PFSK-1 (cell line): ENCODE results near the gene ARFGAP1.

ENCODE experiments used
- POLR2AphosphoS5 ChIP-seq: IDR thresholded peaks from 2 replicates; pipeline ENCODE4 v1.6.1; 2012; ENCODE audit warnings: low read depth, mild to moderate bottlenecking, control low read depth, low read length, moderate library complexity
- SIN3A ChIP-seq: IDR thresholded peaks from 2 replicates; pipeline ENCODE4 v1.6.1; 2012; ENCODE audit warnings: mild to moderate bottlenecking, low read length, moderate library complexity, borderline replicate concordance; ENCODE audit not compliant: insufficient read depth
- TAF1 ChIP-seq: IDR thresholded peaks from 2 replicates; pipeline ENCODE4 v1.6.1; 2012; ENCODE audit warnings: low read length, control low read depth, borderline replicate concordance; ENCODE audit not compliant: insufficient read depth
- TF ChIP-seq, protein P1 (sequence below), 2 experiments: IDR thresholded peaks; 2 replicates each; pipeline versions ENCODE4 v1.6.1 to v1.8.0; 2011 to 2012; ENCODE audit warnings: low read depth in 2 of 2, low read length in 2 of 2, control low read depth in 1 of 2, inconsistent platforms in 1 of 2, mild to moderate bottlenecking in 1 of 2, moderate library complexity in 1 of 2; ENCODE audit not compliant: insufficient read depth in 1 of 2

DNA sequence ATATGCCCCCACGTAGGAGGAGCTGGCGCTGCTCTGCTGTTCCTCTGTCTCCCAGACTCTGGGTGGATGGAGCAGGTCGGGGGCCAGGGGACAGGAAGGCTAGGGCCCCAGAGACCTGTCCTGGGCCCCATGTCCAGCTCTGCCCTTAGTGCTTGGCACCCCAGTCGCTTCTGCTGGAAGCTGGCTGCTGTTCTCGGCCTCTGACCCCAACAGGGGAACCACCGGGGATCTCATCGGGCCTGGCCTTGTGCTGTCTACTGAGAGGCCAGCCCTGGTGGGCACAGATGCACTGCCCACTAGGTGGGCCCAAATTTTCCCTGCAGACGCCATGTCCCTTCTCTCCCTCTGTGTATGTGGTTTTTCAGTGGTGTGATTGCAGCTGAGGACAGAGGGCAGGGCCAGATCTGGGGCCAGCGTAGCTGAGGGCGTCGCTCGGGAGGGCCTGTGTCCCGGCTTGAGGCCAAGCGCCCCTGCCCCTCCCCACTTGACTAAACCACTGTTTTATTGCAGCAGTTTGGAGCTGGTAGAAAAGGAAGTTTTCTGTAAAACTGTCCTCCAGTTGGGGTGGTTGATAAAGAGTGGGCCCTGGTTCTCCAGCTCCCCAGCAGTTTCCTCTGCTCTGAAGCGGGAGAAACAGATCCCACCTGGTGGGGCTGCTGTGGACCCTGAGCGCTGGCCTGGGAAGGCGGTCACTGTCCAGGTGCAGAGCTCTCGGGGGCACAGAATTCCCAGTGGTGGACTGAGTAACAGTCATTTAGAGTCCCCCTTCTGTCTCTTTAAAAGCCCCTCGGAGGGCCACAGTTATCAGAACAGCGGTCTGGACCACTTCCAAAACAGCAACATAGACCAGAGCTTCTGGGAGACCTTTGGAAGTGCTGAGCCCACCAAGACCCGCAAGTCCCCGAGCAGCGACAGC is 14.4 kb downstream of the ARFGAP1 start:
- TF ChIP-seq, protein P1, sequence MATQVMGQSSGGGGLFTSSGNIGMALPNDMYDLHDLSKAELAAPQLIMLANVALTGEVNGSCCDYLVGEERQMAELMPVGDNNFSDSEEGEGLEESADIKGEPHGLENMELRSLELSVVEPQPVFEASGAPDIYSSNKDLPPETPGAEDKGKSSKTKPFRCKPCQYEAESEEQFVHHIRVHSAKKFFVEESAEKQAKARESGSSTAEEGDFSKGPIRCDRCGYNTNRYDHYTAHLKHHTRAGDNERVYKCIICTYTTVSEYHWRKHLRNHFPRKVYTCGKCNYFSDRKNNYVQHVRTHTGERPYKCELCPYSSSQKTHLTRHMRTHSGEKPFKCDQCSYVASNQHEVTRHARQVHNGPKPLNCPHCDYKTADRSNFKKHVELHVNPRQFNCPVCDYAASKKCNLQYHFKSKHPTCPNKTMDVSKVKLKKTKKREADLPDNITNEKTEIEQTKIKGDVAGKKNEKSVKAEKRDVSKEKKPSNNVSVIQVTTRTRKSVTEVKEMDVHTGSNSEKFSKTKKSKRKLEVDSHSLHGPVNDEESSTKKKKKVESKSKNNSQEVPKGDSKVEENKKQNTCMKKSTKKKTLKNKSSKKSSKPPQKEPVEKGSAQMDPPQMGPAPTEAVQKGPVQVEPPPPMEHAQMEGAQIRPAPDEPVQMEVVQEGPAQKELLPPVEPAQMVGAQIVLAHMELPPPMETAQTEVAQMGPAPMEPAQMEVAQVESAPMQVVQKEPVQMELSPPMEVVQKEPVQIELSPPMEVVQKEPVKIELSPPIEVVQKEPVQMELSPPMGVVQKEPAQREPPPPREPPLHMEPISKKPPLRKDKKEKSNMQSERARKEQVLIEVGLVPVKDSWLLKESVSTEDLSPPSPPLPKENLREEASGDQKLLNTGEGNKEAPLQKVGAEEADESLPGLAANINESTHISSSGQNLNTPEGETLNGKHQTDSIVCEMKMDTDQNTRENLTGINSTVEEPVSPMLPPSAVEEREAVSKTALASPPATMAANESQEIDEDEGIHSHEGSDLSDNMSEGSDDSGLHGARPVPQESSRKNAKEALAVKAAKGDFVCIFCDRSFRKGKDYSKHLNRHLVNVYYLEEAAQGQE (IDR thresholded peaks at IDR 0.05; ENCODE audit: insufficient read depth in 1 of 2, low read depth in 2 of 2, low read length in 2 of 2) = no peak
- TF ChIP-seq SIN3A (no peak), POLR2AphosphoS5 (no peak), TAF1 (no peak)
